WTC11 (cell line): ENCODE measurements around the gene ELAVL1.

ENCODE experiments used
- CREB1 ChIP-seq: sonication (generic); formaldehyde crosslinking; IDR thresholded peaks from 2 replicates; pipeline ENCODE4 v1.8.0; 2023; ENCODE audit warnings: mild to moderate bottlenecking, missing genetic modification reagents
- CTCF ChIP-seq: fragments of 200-600 bp; IDR thresholded peaks from 2 replicates; pipeline ENCODE4 v1.8.0; 2022; ENCODE audit warnings: antibody characterized with exemption
- FOXK1 ChIP-seq: sonication (generic); formaldehyde crosslinking; IDR thresholded peaks from 2 replicates; pipeline ENCODE4 v1.8.0; 2022; ENCODE audit warnings: mild to moderate bottlenecking, moderate library complexity, missing genetic modification reagents
- KAT7 ChIP-seq: sonication (generic); formaldehyde crosslinking; IDR thresholded peaks from 2 replicates; pipeline ENCODE4 v1.8.1; 2023; ENCODE audit warnings: missing genetic modification reagents, mild to moderate bottlenecking, borderline replicate concordance
- TEAD4 ChIP-seq: sonication (generic); formaldehyde crosslinking; IDR thresholded peaks from 2 replicates; pipeline ENCODE4 v1.8.0; 2022; ENCODE audit warnings: mild to moderate bottlenecking, missing genetic modification reagents
- USF2 ChIP-seq: sonication (generic); formaldehyde crosslinking; IDR thresholded peaks from 2 replicates; pipeline ENCODE4 v1.8.1; 2023; ENCODE audit warnings: mild to moderate bottlenecking, missing genetic modification reagents, moderate library complexity
- ZNF232 ChIP-seq: sonication (generic); formaldehyde crosslinking; IDR thresholded peaks from 2 replicates; pipeline ENCODE4 v1.8.0; 2022; ENCODE audit warnings: mild to moderate bottlenecking, missing genetic modification reagents
- TF ChIP-seq, protein P1 (sequence below): sonication (generic); formaldehyde crosslinking; IDR thresholded peaks from 2 replicates; pipeline ENCODE4 v1.8.1; 2023; ENCODE audit warnings: mild to moderate bottlenecking, missing genetic modification reagents, moderate library complexity
- TF ChIP-seq, protein P2 (sequence below): sonication (generic); formaldehyde crosslinking; IDR thresholded peaks from 2 replicates; pipeline ENCODE4 v1.8.0; 2022; ENCODE audit warnings: mild to moderate bottlenecking, missing genetic modification reagents

- TF ChIP-seq, protein P1, sequence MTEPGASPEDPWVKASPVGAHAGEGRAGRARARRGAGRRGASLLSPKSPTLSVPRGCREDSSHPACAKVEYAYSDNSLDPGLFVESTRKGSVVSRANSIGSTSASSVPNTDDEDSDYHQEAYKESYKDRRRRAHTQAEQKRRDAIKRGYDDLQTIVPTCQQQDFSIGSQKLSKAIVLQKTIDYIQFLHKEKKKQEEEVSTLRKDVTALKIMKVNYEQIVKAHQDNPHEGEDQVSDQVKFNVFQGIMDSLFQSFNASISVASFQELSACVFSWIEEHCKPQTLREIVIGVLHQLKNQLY (CRISPR knock-in tag), result no peak
- TF ChIP-seq USF2 (CRISPR knock-in tag) (no peak), CTCF (no peak), TEAD4 (CRISPR knock-in tag) (no peak), FOXK1 (CRISPR knock-in tag) (no peak), ZNF232 (CRISPR knock-in tag) (no peak), KAT7 (CRISPR knock-in tag) (no peak), CREB1 (CRISPR knock-in tag) (no peak)
- TF ChIP-seq, protein P2, sequence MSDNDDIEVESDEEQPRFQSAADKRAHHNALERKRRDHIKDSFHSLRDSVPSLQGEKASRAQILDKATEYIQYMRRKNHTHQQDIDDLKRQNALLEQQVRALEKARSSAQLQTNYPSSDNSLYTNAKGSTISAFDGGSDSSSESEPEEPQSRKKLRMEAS (CRISPR knock-in tag), result no peak
Measured at GRCh38 chr19:7980168-7980567, 25.3 kb downstream of the ELAVL1 start.
